Hepatocyte (in vitro differentiated cells): ENCODE measurements around the gene IRF2BP1. TPM values are rescaled to one million over a fixed set of nuclear protein-coding genes. Genes with fewer than 3 reads are reported as not detected.
A peak's percentile ranks its signal among the peaks of the same experiment; 100 is the strongest.

ENCODE experiments used
- DNase-seq: peaks from one replicate; pipeline ENCODE4 v3.0.0-alpha.2; 2016; ENCODE audit warnings: low spot score
- H2AFZ ChIP-seq: fragments of 200-600 bp; sonication (generic); 2 replicates; pipeline ENCODE4 v1.6.0; 2016; ENCODE audit warnings: antibody characterized with exemption, mild to moderate bottlenecking
- H3K27ac ChIP-seq: fragments of 200-600 bp; sonication (generic); 2 replicates; pipeline ENCODE4 v1.5.1; 2016; ENCODE audit warnings: mild to moderate bottlenecking
- H3K27me3 ChIP-seq: fragments of 200-600 bp; sonication (generic); 2 replicates; pipeline ENCODE4 v1.6.1; 2016
- H3K36me3 ChIP-seq: fragments of 200-600 bp; sonication (generic); replicated peaks from 2 replicates; pipeline ENCODE4 v1.5.1; 2016; ENCODE audit warnings: low read depth; ENCODE audit not compliant: insufficient read depth
- H3K4me1 ChIP-seq: fragments of 200-600 bp; sonication (generic); 2 replicates; pipeline ENCODE4 v1.5.1; 2016; ENCODE audit warnings: mild to moderate bottlenecking, moderate library complexity; ENCODE audit not compliant: insufficient read depth
- H3K4me2 ChIP-seq: fragments of 200-600 bp; sonication (generic); 2 replicates; pipeline ENCODE4 v1.6.0; 2016
- H3K4me3 ChIP-seq: fragments of 200-600 bp; sonication (generic); 2 replicates; pipeline ENCODE4 v1.5.1; 2016; ENCODE audit warnings: mild to moderate bottlenecking
- H3K79me2 ChIP-seq: fragments of 200-600 bp; sonication (generic); 2 replicates; pipeline ENCODE4 v1.6.0; 2017; ENCODE audit warnings: mild to moderate bottlenecking
- H3K9me2 ChIP-seq: fragments of 200-600 bp; sonication (generic); replicated peaks from 2 replicates; pipeline ENCODE4 v1.6.0; 2017; ENCODE audit warnings: mild to moderate bottlenecking; ENCODE audit not compliant: insufficient read depth
- H3K9me3 ChIP-seq: fragments of 200-600 bp; sonication (generic); 2 replicates; pipeline ENCODE4 v1.5.1; 2016; ENCODE audit warnings: low read depth, mild to moderate bottlenecking
- H4K20me1 ChIP-seq: fragments of 200-600 bp; sonication (generic); 2 replicates; pipeline ENCODE4 v1.6.0; 2016; ENCODE audit warnings: mild to moderate bottlenecking; ENCODE audit not compliant: insufficient read depth, poor library complexity, severe bottlenecking
- CTCF ChIP-seq: fragments of 200-600 bp; sonication (generic); IDR thresholded peaks from 2 replicates; pipeline ENCODE4 v1.5.1; 2016; ENCODE audit warnings: antibody characterized with exemption, mild to moderate bottlenecking; ENCODE audit not compliant: poor library complexity
- EZH2 ChIP-seq: fragments of 200-600 bp; sonication (generic); IDR thresholded peaks from 2 replicates; pipeline ENCODE4 v1.6.1; 2016; ENCODE audit warnings: antibody characterized with exemption, mild to moderate bottlenecking, borderline replicate concordance
- EZH2phosphoT487 ChIP-seq: fragments of 200-600 bp; sonication (generic); IDR thresholded peaks from one replicate; pipeline ENCODE4 v1.6.1; 2018; ENCODE audit warnings: antibody characterized with exemption, mild to moderate bottlenecking, low read depth, moderate library complexity; ENCODE audit not compliant: unreplicated experiment, severe bottlenecking
- WGBS: methylation state at CpG from one replicate; pipeline ENCODE4 v1.1.6; 2016; ENCODE audit warnings: low lambda C conversion rate; ENCODE audit errors: missing lambda C conversion rate; 5-methylcytosine and 5-hydroxymethylcytosine counted together
- polyA plus RNA-seq: library from polyadenylated mRNA; unstranded; fragments of >200 nt; fragmentation: Nextera tagmentation; extraction: Ambion mirVana; gene quantifications from 2 replicates; pipeline ENCODE4 v1.2.1, GENCODE V29; 2016
- total RNA-seq: library from RNA; depleted of rRNA; stranded (reverse); fragments of >200 nt; gene quantifications from 2 replicates; pipeline ENCODE4 v1.2.3, GENCODE V29; 2014

IRF2BP1 gene
- total and polyA plus RNA-seq, 2 experiments from 2014 or later, result 11.5 to 25.2 TPM

GRCh38 chr19:45889210-45889885 is 3.4 kb upstream of the IRF2BP1 start:
- no peak for TF ChIP-seq EZH2
- TF ChIP-seq CTCF, result no peak
- no peak for TF ChIP-seq EZH2phosphoT487
- no peak overlapping the region for H3K4me2 ChIP-seq
- WGBS, result 85% methylated on average over 6 of the region's 6 CpGs
- H3K27ac ChIP-seq, result no peak overlapping the region
- H3K79me2 ChIP-seq, result peaks cover 13% of the 10 kb centered on the region
- H2AFZ ChIP-seq, result no peak overlapping the region
- H3K9me3 ChIP-seq, result no peaks in the 10 kb centered on the region
- H3K27me3 ChIP-seq, result no peaks in the 10 kb centered on the region
- no peaks in the 10 kb centered on the region for H3K36me3 ChIP-seq
- H3K4me1 ChIP-seq, result peaks cover 8% of the 10 kb centered on the region
- peaks cover 10% of the 10 kb centered on the region for H4K20me1 ChIP-seq
- no peak overlapping the region for H3K4me3 ChIP-seq
- H3K9me2 ChIP-seq, result no peaks in the 10 kb centered on the region
- no peak for DNase-seq

- Histone ChIP-seq H3K9me2 (no peaks in the 10 kb centered on the region), H2AFZ (peak overlapping the region; percentile 68), H3K4me1 (peaks cover 17% of the 10 kb centered on the region), H3K9me3 (no peaks in the 10 kb centered on the region), H3K27me3 (no peaks in the 10 kb centered on the region), H3K27ac (peak overlapping the region; percentile 95), H4K20me1 (peaks cover 19% of the 10 kb centered on the region), H3K79me2 (peaks cover 22% of the 10 kb centered on the region), H3K4me2 (peak overlapping the region; percentile 82), H3K36me3 (no peaks in the 10 kb centered on the region), H3K4me3 (peak overlapping the region; percentile 73)
- TF ChIP-seq EZH2phosphoT487 (no peak), EZH2 (no peak), CTCF (no peak)
- DNase-seq, result no peak
- WGBS, result 48% methylated on average over 10 of the region's 10 CpGs
Measured at GRCh38 chr19:45887200-45887710, 1.3 kb upstream of the IRF2BP1 start.

- H3K9me3 ChIP-seq, result no peaks in the 10 kb centered on the region
- H3K9me2 ChIP-seq, result no peaks in the 10 kb centered on the region
- peak; percentile 96 for DNase-seq
- H4K20me1 ChIP-seq, result peaks cover 19% of the 10 kb centered on the region
- H3K36me3 ChIP-seq, result no peaks in the 10 kb centered on the region
- H3K4me3 ChIP-seq, result peak overlapping the region; percentile 73
- H3K4me1 ChIP-seq, result peaks cover 17% of the 10 kb centered on the region
- peak overlapping the region; percentile 95 for H3K27ac ChIP-seq
- H2AFZ ChIP-seq, result peak overlapping the region; percentile 68
- peak overlapping the region; percentile 82 for H3K4me2 ChIP-seq
- no peaks in the 10 kb centered on the region for H3K27me3 ChIP-seq
- H3K79me2 ChIP-seq, result peaks cover 22% of the 10 kb centered on the region
- WGBS, result 1% methylated on average over 32 of the region's 32 CpGs
- no peak for TF ChIP-seq EZH2phosphoT487
- TF ChIP-seq CTCF, result no peak
- TF ChIP-seq EZH2, result no peak
Measured at GRCh38 chr19:45886427-45887199, 672 bp upstream of the IRF2BP1 start.
